Common myeloid progenitor, CD34-positive (primary cell): ENCODE measurements around the gene MAPT.

Experiments used
- CTCF ChIA-PET: fragments of 350-600 bp; sonication (Branson Sonifier 250); formaldehyde crosslinking; loops from one replicate; lab custom pipeline; 2021; ENCODE audit warnings: antibody characterized with exemption; lab: Charles Lee
- POLR2A ChIA-PET: fragments of 350-600 bp; sonication (Branson Sonifier 250); formaldehyde crosslinking; loops from one replicate; lab custom pipeline; 2021; ENCODE audit warnings: antibody characterized with exemption; lab: Charles Lee
- DNase-seq, 3 donors: peaks; one replicate each; pipeline versions ENCODE4 v3.0.0 to v3.0.0-alpha.2; 2013
- H3K27ac ChIP-seq, 2 experiments: 1 replicate in 1 of 2; 2 replicates in 1 of 2; pipeline ENCODE4 v1.7.0; 2013; ENCODE audit warnings: inconsistent platforms in 2 of 2, low read length in 2 of 2, mild to moderate bottlenecking in 2 of 2, low read depth in 1 of 2, moderate library complexity in 1 of 2; ENCODE audit not compliant: severe bottlenecking in 2 of 2, insufficient read depth in 1 of 2, poor library complexity in 1 of 2
- H3K27me3 ChIP-seq, 5 experiments: replicated peaks in 2 of 5; 1 replicate in 3 of 5; 2 replicates in 2 of 5; pipeline versions ENCODE4 v1.6.1 to v1.7.0; 2013; ENCODE audit warnings: low read length in 4 of 5, mild to moderate bottlenecking in 2 of 5, moderate library complexity in 2 of 5, inconsistent platforms in 1 of 5; ENCODE audit not compliant: insufficient read depth in 5 of 5, control insufficient read depth in 4 of 5
- H3K36me3 ChIP-seq, 4 experiments: 1 replicate in 2 of 4; 2 replicates in 2 of 4; pipeline versions ENCODE4 v1.6.1 to v1.7.0; 2013; ENCODE audit warnings: low read length in 3 of 4, control low read depth in 1 of 4, mild to moderate bottlenecking in 1 of 4; ENCODE audit not compliant: control insufficient read depth in 4 of 4, insufficient read depth in 4 of 4
- H3K4me1 ChIP-seq, 4 experiments: 1 replicate in 3 of 4; 2 replicates in 1 of 4; pipeline versions ENCODE4 v1.6.1 to v1.7.1; 2013; ENCODE audit warnings: low read length in 3 of 4, mild to moderate bottlenecking in 3 of 4, control low read depth in 1 of 4, inconsistent platforms in 1 of 4, moderate library complexity in 1 of 4; ENCODE audit not compliant: control insufficient read depth in 4 of 4, insufficient read depth in 4 of 4; ENCODE audit errors: control extremely low read depth in 1 of 4
- H3K4me3 ChIP-seq, 7 experiments: 1 replicate in 4 of 7; 2 replicates in 3 of 7; pipeline versions ENCODE4 v1.5.1 to v1.7.0; 2013; ENCODE audit warnings: mild to moderate bottlenecking in 7 of 7, low read length in 6 of 7, moderate library complexity in 6 of 7, inconsistent platforms in 2 of 7, low read depth in 2 of 7, control low read depth in 1 of 7; ENCODE audit not compliant: insufficient read depth in 4 of 7, control insufficient read depth in 1 of 7; ENCODE audit errors: extremely low read depth in 1 of 7
- H3K9me3 ChIP-seq, 5 experiments: 1 replicate in 4 of 5; 2 replicates in 1 of 5; pipeline versions ENCODE4 v1.6.1 to v1.7.1; 2013; ENCODE audit warnings: low read length in 4 of 5, mild to moderate bottlenecking in 2 of 5, inconsistent platforms in 1 of 5, low read depth in 1 of 5, moderate library complexity in 1 of 5; ENCODE audit not compliant: control insufficient read depth in 4 of 5, insufficient read depth in 2 of 5; ENCODE audit errors: control extremely low read depth in 1 of 5
- WGBS: methylation state at CpG from one replicate; pipeline ENCODE4 v1.1.5; 2013; ENCODE audit not compliant: insufficient coverage; 5-methylcytosine and 5-hydroxymethylcytosine counted together

Gene MAPT

DNA sequence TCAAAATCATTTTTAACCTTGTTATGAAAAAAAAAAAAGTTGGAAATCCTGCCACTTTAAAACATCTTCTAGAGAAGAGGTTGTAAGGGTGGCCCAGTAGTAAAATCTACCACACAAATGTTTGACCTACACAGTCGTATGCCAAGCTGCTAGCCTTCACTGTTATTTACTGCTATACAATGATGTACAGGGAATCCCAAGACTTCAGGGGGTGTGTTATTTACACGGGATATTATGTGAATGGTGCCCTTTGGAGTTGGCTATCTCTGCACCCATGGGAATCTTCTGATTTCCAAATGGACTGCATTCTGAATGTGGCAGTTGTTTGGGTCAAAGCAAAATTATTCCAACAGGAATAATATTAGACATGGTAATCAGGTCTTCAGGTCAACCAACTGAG, 150.6 kb downstream of the MAPT start:
- WGBS: no CpG with 5 or more reads among the region's 2 CpGs
- POLR2A ChIA-PET: interaction anchor here (1.2 kb wide), 1 partner anchor 18 kb away, joined by 3 read pairs; no protein-coding TSS in a partner anchor

DNA sequence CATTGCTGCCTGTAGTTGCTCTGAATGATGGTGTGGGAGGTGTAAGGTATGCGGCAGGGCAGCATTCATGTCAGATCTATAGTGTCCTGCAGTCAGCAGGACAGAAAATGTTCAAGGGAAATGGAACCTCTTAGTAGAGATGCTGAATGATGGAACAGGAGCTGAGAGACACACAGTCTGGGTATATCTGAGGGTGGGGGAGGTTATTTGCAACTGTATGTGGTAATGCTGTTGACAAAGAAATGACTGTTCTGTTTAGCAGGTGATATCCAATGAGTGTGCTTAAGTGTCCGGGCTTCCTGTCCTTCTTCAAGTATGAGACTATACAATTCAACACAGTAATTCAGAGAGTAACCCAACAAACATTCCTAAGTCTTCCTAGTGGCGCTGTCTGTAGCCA, 151.3 kb downstream of the MAPT start:
- H3K9me3 ChIP-seq: no peaks in the 10 kb centered on the region
- 93% methylated on average over 2 of the region's 3 CpGs for WGBS
- peaks cover 0 to 5% (median 0%) of the 10 kb centered on the region in 4 experiments for H3K4me1 ChIP-seq
- no peaks in the 10 kb centered on the region for H3K27me3 ChIP-seq
- CTCF ChIA-PET: interaction anchor here (0.8 to 3.5 kb wide), 7 partner anchors 9 to 165 kb away, joined by 3 to 19 read pairs (median 5); no protein-coding TSS in a partner anchor
- H3K27ac ChIP-seq: no peak overlapping the region
- POLR2A ChIA-PET: interaction anchor here (1.2 kb wide), 1 partner anchor 18 kb away, joined by 3 read pairs; no protein-coding TSS in a partner anchor
- no peak for DNase-seq
- no peak overlapping the region for H3K4me3 ChIP-seq
- H3K36me3 ChIP-seq: peaks cover 15 to 70% (median 51%) of the 10 kb centered on the region in 4 experiments

More for the DNA sequence above, 150.6 kb downstream of the MAPT start:
- Histone ChIP-seq H3K4me1 (peaks cover 0 to 5% (median 0%) of the 10 kb centered on the region in 4 experiments), H3K9me3 (no peaks in the 10 kb centered on the region), H3K36me3 (peaks cover 19 to 69% (median 48%) of the 10 kb centered on the region in 4 experiments), H3K27me3 (no peaks in the 10 kb centered on the region), H3K27ac (no peak overlapping the region), H3K4me3 (no peak overlapping the region)
- CTCF ChIA-PET: interaction anchor here (0.8 to 3.5 kb wide), 16 partner anchors 9 to 170 kb away, joined by 3 to 19 read pairs (median 4); no protein-coding TSS in a partner anchor
- DNase-seq: no peak

DNA sequence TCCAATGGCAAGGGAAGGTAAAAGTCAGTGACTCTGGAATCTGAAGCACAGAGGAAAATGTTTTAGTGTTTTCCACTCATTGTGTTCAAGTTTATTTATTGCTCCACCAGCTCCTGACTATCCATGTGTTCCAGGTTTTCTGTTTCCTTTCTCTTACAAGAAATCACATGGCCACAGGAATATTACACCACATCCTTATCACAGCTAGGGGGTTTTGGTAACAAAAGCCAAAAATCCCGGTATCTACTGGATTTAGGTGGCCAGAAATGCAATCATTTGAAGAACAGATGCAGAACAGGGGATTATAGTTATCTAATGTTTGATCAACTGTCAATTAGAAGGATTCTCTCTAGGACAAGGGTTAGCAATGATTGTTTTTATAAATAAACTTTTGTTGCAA, 152.6 kb downstream of the MAPT start:
- DNase-seq: no peak

DNA sequence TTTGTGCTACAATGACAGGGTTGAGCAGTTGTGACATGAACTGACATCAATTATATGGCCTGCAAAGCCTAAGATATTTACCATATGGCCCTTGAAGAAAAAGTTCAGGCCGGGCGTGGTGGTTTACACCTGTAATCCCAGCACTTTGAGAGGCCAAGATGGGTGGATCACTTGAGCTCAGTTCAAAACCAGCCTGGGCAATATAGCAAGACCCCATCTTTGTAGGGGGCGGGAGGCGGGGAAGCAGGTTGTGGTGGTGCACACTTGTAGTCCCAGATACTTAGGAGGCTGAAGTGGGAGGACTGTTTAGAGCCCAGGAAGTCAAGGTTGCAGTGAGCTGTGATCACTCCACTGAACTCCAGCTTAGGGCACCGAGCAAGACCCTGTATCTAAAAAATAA, 153.0 kb downstream of the MAPT start:
- no peak overlapping the region for H3K4me3 ChIP-seq
- no peak overlapping the region for H3K27ac ChIP-seq
- H3K9me3 ChIP-seq: no peaks in the 10 kb centered on the region
- H3K36me3 ChIP-seq: peaks cover 23 to 75% (median 53%) of the 10 kb centered on the region in 4 experiments
- CTCF ChIA-PET: interaction anchor here (0.6 to 1.3 kb wide), 4 partner anchors 11 to 142 kb away, joined by 3 read pairs; no protein-coding TSS in a partner anchor
- no peaks in the 10 kb centered on the region for H3K27me3 ChIP-seq
- peaks cover 0 to 5% (median 0%) of the 10 kb centered on the region in 4 experiments for H3K4me1 ChIP-seq
- 100% methylated on average over 2 of the region's 5 CpGs for WGBS
- POLR2A ChIA-PET: no interaction called here
- DNase-seq: no peak

More for the DNA sequence above, 152.6 kb downstream of the MAPT start:
- no CpG with 5 or more reads among the region's 1 CpG for WGBS
- no peaks in the 10 kb centered on the region for H3K9me3 ChIP-seq
- no peak overlapping the region for H3K27ac ChIP-seq
- no peaks in the 10 kb centered on the region for H3K27me3 ChIP-seq
- H3K4me3 ChIP-seq: no peak overlapping the region
- peaks cover 0 to 5% (median 0%) of the 10 kb centered on the region in 4 experiments for H3K4me1 ChIP-seq
- CTCF ChIA-PET: interaction anchor here (0.6 to 1.3 kb wide), 4 partner anchors 11 to 142 kb away, joined by 3 read pairs; no protein-coding TSS in a partner anchor
- POLR2A ChIA-PET: no interaction called here
- peaks cover 23 to 76% (median 55%) of the 10 kb centered on the region in 4 experiments for H3K36me3 ChIP-seq

DNA sequence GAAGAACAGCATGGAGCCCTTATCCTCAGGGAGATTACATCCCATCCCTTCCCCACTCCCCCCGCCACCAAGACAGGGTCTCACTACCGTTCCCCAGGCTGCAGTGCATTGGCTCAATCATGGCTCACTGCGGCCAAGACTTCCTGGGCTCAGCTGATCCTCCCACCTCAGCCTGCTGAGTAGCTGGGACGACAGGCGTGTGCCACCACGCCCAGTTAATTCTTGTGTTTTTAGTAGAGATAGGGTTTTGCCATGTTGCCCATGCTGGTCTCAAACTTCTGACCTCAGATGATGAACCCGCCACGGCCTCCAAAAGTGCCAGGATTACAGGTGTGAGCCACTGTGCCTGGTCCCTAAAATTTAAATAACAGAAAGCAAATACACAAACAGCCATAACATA, 153.5 kb downstream of the MAPT start:
- Histone ChIP-seq H3K36me3 (peaks cover 23 to 70% (median 49%) of the 10 kb centered on the region in 4 experiments), H3K4me3 (no peak overlapping the region), H3K27ac (no peak overlapping the region), H3K9me3 (no peaks in the 10 kb centered on the region), H3K27me3 (no peaks in the 10 kb centered on the region), H3K4me1 (peaks cover 0 to 5% (median 0%) of the 10 kb centered on the region in 4 experiments)
- 100% methylated on average over 5 of the region's 8 CpGs for WGBS
- ChIA-PET POLR2A (no interaction called here), CTCF (interaction anchor here (1.0 to 1.3 kb wide), 2 partner anchors 10 to 12 kb away, joined by 3 read pairs; no protein-coding TSS in a partner anchor)
- DNase-seq: no peak

DNA sequence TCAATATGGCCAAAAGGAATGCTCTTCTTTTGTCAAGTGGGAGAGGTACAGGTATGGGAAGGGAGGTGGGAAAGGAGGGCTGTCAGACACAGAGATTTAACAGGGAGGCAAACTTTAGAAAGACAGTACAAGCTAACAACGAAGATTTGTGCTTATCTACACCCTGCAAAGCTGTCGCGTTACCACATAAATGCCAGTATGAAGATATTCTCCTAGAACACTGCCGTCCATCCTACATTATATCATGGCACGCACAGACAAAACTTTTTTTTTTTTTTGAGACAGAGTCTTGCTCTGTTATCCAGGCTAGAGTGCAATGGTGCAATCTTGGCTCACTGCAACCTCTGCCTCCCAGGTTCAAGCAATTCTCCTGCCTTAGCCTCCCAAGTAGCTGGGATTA, 155.3 kb downstream of the MAPT start:
- H3K36me3 ChIP-seq: peaks cover 20 to 67% (median 49%) of the 10 kb centered on the region in 4 experiments
- no peak overlapping the region for H3K27ac ChIP-seq
- 96% methylated on average over 5 of the region's 5 CpGs for WGBS
- no peaks in the 10 kb centered on the region for H3K4me1 ChIP-seq
- no peaks in the 10 kb centered on the region for H3K27me3 ChIP-seq
- no peaks in the 10 kb centered on the region for H3K9me3 ChIP-seq
- POLR2A ChIA-PET: no interaction called here
- no peak overlapping the region for H3K4me3 ChIP-seq
- DNase-seq: peak in 1 of 3 donors; percentile 22
- CTCF ChIA-PET: interaction anchor here (1.5 kb wide), 1 partner anchor 10 kb away, joined by 4 read pairs; no protein-coding TSS in a partner anchor

DNA sequence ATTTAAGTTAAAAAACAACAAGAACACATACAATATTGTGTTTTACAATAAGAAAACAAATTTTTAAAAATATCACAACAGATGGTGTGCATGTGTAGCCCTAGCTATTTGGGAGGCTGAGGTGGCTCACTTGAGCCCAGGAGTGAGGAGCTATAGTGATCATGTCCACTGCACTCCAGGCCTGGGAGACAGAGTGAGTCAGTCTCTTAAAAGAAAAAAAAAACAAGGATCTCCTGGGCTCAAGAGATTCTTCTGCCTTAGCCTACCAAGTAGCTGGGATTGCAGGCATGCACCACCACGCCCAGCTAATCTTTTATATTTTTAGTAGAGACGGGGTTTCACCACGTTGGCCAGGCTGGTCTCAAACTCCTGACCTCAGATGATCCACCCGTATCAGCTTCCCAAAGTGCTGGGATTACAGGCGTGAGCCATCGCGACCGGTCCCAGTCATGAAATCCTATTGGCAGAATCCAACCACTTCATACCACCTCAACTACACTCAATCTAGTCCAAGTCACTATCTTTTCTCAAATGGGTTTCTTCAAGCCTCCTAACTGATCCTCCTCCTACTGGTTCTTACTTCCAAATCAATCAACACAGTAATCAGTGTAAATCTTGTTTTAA, 159.7 kb downstream of the MAPT start:
- H3K9me3 ChIP-seq: no peaks in the 10 kb centered on the region
- peaks cover 17 to 63% (median 32%) of the 10 kb centered on the region in 4 experiments for H3K36me3 ChIP-seq
- no peak for DNase-seq
- H3K27ac ChIP-seq: no peak overlapping the region
- WGBS: 93% methylated on average over 8 of the region's 8 CpGs
- ChIA-PET CTCF (interaction anchor here (0.9 to 2.5 kb wide), 2 partner anchors 10 to 15 kb away, joined by 4 to 8 read pairs; no protein-coding TSS in a partner anchor), POLR2A (interaction anchor here (0.6 kb wide), 1 partner anchor 127 kb away, joined by 3 read pairs; no protein-coding TSS in a partner anchor)
- H3K4me1 ChIP-seq: no peaks in the 10 kb centered on the region
- no peaks in the 10 kb centered on the region for H3K27me3 ChIP-seq
- no peak overlapping the region for H3K4me3 ChIP-seq
